HepG2 (cell line): ENCODE data around the gene AGAP1. TPM values are rescaled to one million over a fixed set of nuclear protein-coding genes. Genes with fewer than 3 reads are reported as not detected.

Source experiments
- ATAC-seq: fragments of 200-7000 bp; cut with Tn5 transposase; 3 replicates; pipeline ENCODE4 v1.9.1; 2020; ENCODE audit warnings: mild to moderate bottlenecking, moderate library complexity
- BruUV-seq: library from RNA; stranded (reverse); fragments of 400-500 nt; replicated peaks from 2 replicates; lab custom pipeline; 2021; lab: Mats Ljungman, UMichigan
- CTCF ChIA-PET: fragments of 300-600 bp; formaldehyde crosslinking; extraction: SDS; loops from one replicate; lab custom pipeline; 2021; ENCODE audit warnings: low total read pairs, inconsistent platforms, low intra/inter-chr PET ratio; lab: Yijun Ruan, JAX
- POLR2A ChIA-PET: fragments of 350-600 bp; sonication (Branson Sonifier 250); formaldehyde crosslinking; loops from one replicate; lab custom pipeline; 2020; ENCODE audit warnings: antibody characterized with exemption, inconsistent platforms; lab: Yijun Ruan, JAX
- DNase-seq: peaks from one replicate; pipeline ENCODE4 v3.0.0-alpha.2; 2015; ENCODE audit warnings: low spot score
- FAIRE-seq: peaks from 3 replicates; lab custom pipeline; 2011; peaks lifted over from hg19 to GRCh38; lab: Jason Lieb, UNC
- H2AFZ ChIP-seq: one replicate; pipeline ENCODE4 v1.6.1; 2011; ENCODE audit warnings: low read length, inconsistent platforms
- H3K27ac ChIP-seq: fragments of 300-600 bp; 3 replicates; pipeline ENCODE4 v1.8.0; 2011; ENCODE audit warnings: mixed run types, mild to moderate bottlenecking, mixed read lengths, low read length, inconsistent platforms; ENCODE audit not compliant: insufficient read depth; ENCODE audit errors: extremely low read length
- H3K27me3 ChIP-seq, 2 experiments: fragments of 200-600 bp in 1 of 2; 2 replicates in 1 of 2; 3 replicates in 1 of 2; pipeline versions ENCODE4 v1.6.0 to v1.8.0; 2011; ENCODE audit warnings: low read length in 2 of 2, mild to moderate bottlenecking in 2 of 2, moderate library complexity in 2 of 2, inconsistent platforms in 1 of 2; ENCODE audit not compliant: insufficient read depth in 2 of 2, control insufficient read depth in 1 of 2
- H3K36me3 ChIP-seq, 2 experiments: fragments of 200-600 bp in 1 of 2; replicated peaks in 1 of 2; 2 replicates in 1 of 2; 3 replicates in 1 of 2; pipeline versions ENCODE4 v1.5.1 to v1.8.0; 2011; ENCODE audit warnings: low read length in 2 of 2, inconsistent platforms in 1 of 2; ENCODE audit not compliant: insufficient read depth in 2 of 2, control insufficient read depth in 1 of 2
- H3K4me1 ChIP-seq: 2 replicates; pipeline ENCODE4 v1.5.1; 2012; ENCODE audit warnings: low read length, inconsistent platforms; ENCODE audit not compliant: insufficient read depth
- H3K4me2 ChIP-seq: 2 replicates; pipeline ENCODE4 v1.6.0; 2011; ENCODE audit warnings: low read depth, low read length, inconsistent platforms
- H3K4me3 ChIP-seq, 3 experiments: fragments of 200-600 bp in 1 of 3; sonication (generic), shearing (Covaris generic) in 1 of 3; replicated peaks in 1 of 3; 2 replicates each; pipeline ENCODE4 v1.5.1; 2011 to 2016; ENCODE audit warnings: low read length in 3 of 3, inconsistent platforms in 2 of 3, low read depth in 2 of 3, mild to moderate bottlenecking in 2 of 3, control low read depth in 1 of 3, mixed read lengths in 1 of 3; ENCODE audit not compliant: insufficient read depth in 1 of 3
- H3K79me2 ChIP-seq: one replicate; pipeline ENCODE4 v1.6.1; 2011; ENCODE audit warnings: low read length, inconsistent platforms; ENCODE audit not compliant: insufficient read depth
- H3K9ac ChIP-seq: 2 replicates; pipeline ENCODE4 v1.6.0; 2011; ENCODE audit warnings: mild to moderate bottlenecking, low read depth, low read length, inconsistent platforms; ENCODE audit not compliant: insufficient read depth
- H3K9me3 ChIP-seq: 2 replicates; pipeline ENCODE4 v1.5.1; 2012; ENCODE audit warnings: mild to moderate bottlenecking, low read length
- H4K20me1 ChIP-seq: 2 replicates; pipeline ENCODE4 v1.6.0; 2011; ENCODE audit warnings: inconsistent platforms, mild to moderate bottlenecking, low read length, moderate library complexity; ENCODE audit not compliant: insufficient read depth
- ERF ChIP-seq: IDR thresholded peaks from 2 replicates; pipeline ENCODE4 v1.6.1; 2018; ENCODE audit warnings: missing biosample characterization, missing genetic modification reagents
- FOXP1 ChIP-seq, 2 experiments: fragments of 450-650 bp in 1 of 2; IDR thresholded peaks; 2 replicates each; pipeline ENCODE4 v1.6.1; 2017 to 2018; ENCODE audit warnings: antibody characterized with exemption in 1 of 2
- HDAC2 ChIP-seq: sonication (generic); formaldehyde crosslinking; IDR thresholded peaks from 2 replicates; pipeline ENCODE4 v1.4.0; 2020; ENCODE audit warnings: missing genetic modification reagents
- JDP2 ChIP-seq: sonication (generic); formaldehyde crosslinking; IDR thresholded peaks from 2 replicates; pipeline ENCODE4 v1.8.1; 2022; ENCODE audit warnings: missing genetic modification reagents, borderline replicate concordance
- KMT2B ChIP-seq: IDR thresholded peaks from 2 replicates; pipeline ENCODE4 v1.6.1; 2016; ENCODE audit warnings: missing genetic modification reagents, missing compliant biosample characterization
- MBD4 ChIP-seq: IDR thresholded peaks from 2 replicates; pipeline ENCODE4 v1.6.1; 2012; ENCODE audit warnings: low read length, inconsistent platforms, borderline replicate concordance
- RBAK ChIP-seq: sonication (generic); formaldehyde crosslinking; IDR thresholded peaks from 2 replicates; pipeline ENCODE4 v1.5.1; 2020; ENCODE audit warnings: mild to moderate bottlenecking, missing genetic modification reagents
- RFXANK ChIP-seq: IDR thresholded peaks from 2 replicates; pipeline ENCODE4 v1.6.1; 2016
- TBX2 ChIP-seq: sonication (generic); formaldehyde crosslinking; IDR thresholded peaks from 2 replicates; pipeline ENCODE4 v1.5.0; 2020; ENCODE audit warnings: missing genetic modification reagents, mild to moderate bottlenecking, borderline replicate concordance
- TGIF2 ChIP-seq: IDR thresholded peaks from 2 replicates; pipeline ENCODE4 v1.6.1; 2016; ENCODE audit warnings: control low read depth, missing compliant biosample characterization
- TOE1 ChIP-seq: sonication (generic); formaldehyde crosslinking; IDR thresholded peaks from 2 replicates; pipeline ENCODE4 v1.4.0; 2020; ENCODE audit warnings: mild to moderate bottlenecking, missing genetic modification reagents
- ZNF343 ChIP-seq: sonication (generic); formaldehyde crosslinking; IDR thresholded peaks from 2 replicates; pipeline ENCODE4 v1.4.0; 2020; ENCODE audit warnings: mild to moderate bottlenecking, missing genetic modification reagents
- ZNF432 ChIP-seq: sonication (generic); formaldehyde crosslinking; IDR thresholded peaks from 2 replicates; pipeline ENCODE4 v1.5.0; 2020; ENCODE audit warnings: missing genetic modification reagents, mild to moderate bottlenecking, borderline replicate concordance
- ZNF614 ChIP-seq: IDR thresholded peaks from 2 replicates; pipeline ENCODE4 v1.6.1; 2018; ENCODE audit warnings: missing biosample characterization, missing genetic modification reagents, inconsistent platforms, borderline replicate concordance
- ZNF788 ChIP-seq: sonication (generic); formaldehyde crosslinking; IDR thresholded peaks from 2 replicates; pipeline ENCODE4 v1.5.0; 2020; ENCODE audit warnings: mild to moderate bottlenecking, missing genetic modification reagents, borderline replicate concordance
- ZNF839 ChIP-seq: sonication (generic); formaldehyde crosslinking; IDR thresholded peaks from 2 replicates; pipeline ENCODE4 v1.4.0; 2020; ENCODE audit warnings: missing genetic modification reagents, mild to moderate bottlenecking, borderline replicate concordance
- WGBS: methylation state at CpG from one replicate; pipeline ENCODE4 v1.1.6; 2017; ENCODE audit warnings: low lambda C conversion rate; 5-methylcytosine and 5-hydroxymethylcytosine counted together
- in situ Hi-C: cut with HindIII; loops from 2 replicates; pipeline ENCODE4 v1.10.0; 2017; ENCODE audit warnings: low pct_unique_long_range_greater_than_20kb; ENCODE audit not compliant: extremely low pct_ligation_motif_present
- intact Hi-C: fragments of 100-400 bp; cut with micrococcal nuclease; formaldehyde crosslinking; loops from one replicate; pipeline ENCODE4 v1.10.0; 2022; ENCODE audit not compliant: unreplicated experiment
- polyA plus RNA-seq, 8 experiments: library from polyadenylated mRNA; depleted of rRNA in 3 of 8; stranded (reverse) in 7 of 8; unstranded in 1 of 8; fragments of >200 nt; fragmentation: Illumina TruSeq in 4 of 8; extraction: Trizol in 4 of 8; gene quantifications; 2 replicates each; pipeline versions ENCODE4 v1.2.1 to v1.2.3, GENCODE V29; 2011 to 2016; ENCODE audit warnings: low read depth in 4 of 8, missing spikeins in 1 of 8, mixed read lengths in 1 of 8; ENCODE audit not compliant: insufficient read depth in 1 of 8
- total RNA-seq, 5 experiments: library from RNA; depleted of rRNA; stranded (reverse); fragments of >200 nt; fragmentation: Illumina TruSeq; extraction: Trizol; gene quantifications; 2 replicates each; pipeline ENCODE4 v1.2.3, GENCODE V29; 2016; ENCODE audit warnings: low read depth in 1 of 5
- TF ChIP-seq, protein P1 (sequence below): sonication (generic); formaldehyde crosslinking; IDR thresholded peaks from 2 replicates; pipeline ENCODE4 v1.8.1; 2023; ENCODE audit warnings: mild to moderate bottlenecking, inconsistent platforms, moderate library complexity, missing genetic modification reagents, borderline replicate concordance
- TF ChIP-seq, protein P2 (sequence below): sonication (generic); formaldehyde crosslinking; IDR thresholded peaks from 2 replicates; pipeline ENCODE4 v1.4.0; 2020; ENCODE audit warnings: missing genetic modification reagents, borderline replicate concordance
- TF ChIP-seq, protein P3 (sequence below): sonication (generic); formaldehyde crosslinking; conservative IDR thresholded peaks from 2 replicates; pipeline ENCODE4 v1.8.0; 2022; ENCODE audit warnings: low read depth, missing genetic modification reagents
- TF ChIP-seq, protein P4 (sequence below): sonication (generic); formaldehyde crosslinking; IDR thresholded peaks from 2 replicates; pipeline ENCODE4 v1.8.0; 2022; ENCODE audit warnings: mild to moderate bottlenecking, missing genetic modification reagents; ENCODE audit not compliant: insufficient replicate concordance

The AGAP1 gene
- total and polyA plus RNA-seq, 2 of the 13 experiments (the other 11 are each of a cell fraction or from before 2014, with no cell fraction given), result 21.2 to 32.7 TPM

DNA sequence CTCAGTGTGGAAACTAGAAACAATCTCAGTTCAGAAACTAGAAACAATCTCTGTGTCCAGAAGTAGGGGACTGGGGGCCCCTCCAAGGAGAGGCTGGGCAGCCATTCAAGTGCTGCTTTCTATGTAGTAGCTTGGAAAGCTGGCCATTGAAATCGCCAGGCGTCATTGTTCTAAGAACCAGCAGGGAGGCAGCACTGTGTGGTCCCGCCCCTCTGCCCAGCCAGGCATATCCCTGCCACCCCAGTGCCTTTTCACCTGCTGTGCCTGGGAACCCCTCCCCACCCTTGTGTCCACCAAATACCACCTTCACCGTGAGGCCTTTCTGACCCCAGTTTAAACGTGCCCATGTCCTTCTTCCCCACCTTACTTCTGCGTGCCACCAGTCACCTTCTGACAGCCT is 452.7 kb downstream of the AGAP1 start:
- Histone ChIP-seq H3K4me3 (no peak overlapping the region), H3K4me1 (0 out of 2 replicates have a peak, but pooled peaks cover 6% of the 10 kb centered on the region), H3K9ac (no peak overlapping the region), H2AFZ (no peak overlapping the region), H3K27me3 (no peaks in the 10 kb centered on the region), H3K9me3 (no peaks in the 10 kb centered on the region), H3K36me3 (peaks cover 0 to 5% of the 10 kb centered on the region in 2 experiments; a peak in 1 of 5 replicates), H4K20me1 (no peaks in the 10 kb centered on the region), H3K4me2 (no peak overlapping the region), H3K27ac (no peak overlapping the region), H3K79me2 (no peaks in the 10 kb centered on the region)
- BruUV-seq, result no TSS peak
- intact Hi-C loops, result no loop called here
- ChIA-PET POLR2A (no interaction called here), CTCF (no interaction called here)
- in situ Hi-C loops, result no loop called here
- TF ChIP-seq, protein P1, sequence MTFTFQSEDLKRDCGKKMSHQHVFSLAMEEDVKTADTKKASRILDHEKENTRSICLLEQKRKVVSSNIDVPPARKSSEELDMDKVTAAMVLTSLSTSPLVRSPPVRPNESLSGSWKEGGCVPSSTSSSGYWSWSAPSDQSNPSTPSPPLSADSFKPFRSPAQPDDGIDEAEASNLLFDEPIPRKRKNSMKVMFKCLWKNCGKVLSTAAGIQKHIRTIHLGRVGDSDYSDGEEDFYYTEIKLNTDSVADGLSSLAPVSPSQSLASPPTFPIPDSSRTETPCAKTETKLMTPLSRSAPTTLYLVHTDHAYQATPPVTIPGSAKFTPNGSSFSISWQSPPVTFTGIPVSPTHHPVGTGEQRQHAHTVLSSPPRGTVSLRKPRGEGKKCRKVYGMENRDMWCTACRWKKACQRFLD (CRISPR knock-in tag), result no peak
- TF ChIP-seq RFXANK (CRISPR knock-in tag) (no peak), KMT2B (CRISPR knock-in tag) (no peak), JDP2 (CRISPR knock-in tag) (no peak), ZNF432 (CRISPR knock-in tag) (no peak), MBD4 (no peak), TOE1 (CRISPR knock-in tag) (no peak), ZNF343 (CRISPR knock-in tag) (no peak), HDAC2 (CRISPR knock-in tag) (no peak), ZNF839 (CRISPR knock-in tag) (no peak), ZNF614 (no peak), TBX2 (CRISPR knock-in tag) (no peak), FOXP1 (IDR thresholded peaks at IDR 0.05) (no peak), FOXP1 (CRISPR knock-in tag; IDR thresholded peaks at IDR 0.05) (no peak), TGIF2 (CRISPR knock-in tag) (no peak), ERF (CRISPR knock-in tag) (no peak), RBAK (no peak), ZNF788 (CRISPR knock-in tag) (no peak)
- TF ChIP-seq, protein P2, sequence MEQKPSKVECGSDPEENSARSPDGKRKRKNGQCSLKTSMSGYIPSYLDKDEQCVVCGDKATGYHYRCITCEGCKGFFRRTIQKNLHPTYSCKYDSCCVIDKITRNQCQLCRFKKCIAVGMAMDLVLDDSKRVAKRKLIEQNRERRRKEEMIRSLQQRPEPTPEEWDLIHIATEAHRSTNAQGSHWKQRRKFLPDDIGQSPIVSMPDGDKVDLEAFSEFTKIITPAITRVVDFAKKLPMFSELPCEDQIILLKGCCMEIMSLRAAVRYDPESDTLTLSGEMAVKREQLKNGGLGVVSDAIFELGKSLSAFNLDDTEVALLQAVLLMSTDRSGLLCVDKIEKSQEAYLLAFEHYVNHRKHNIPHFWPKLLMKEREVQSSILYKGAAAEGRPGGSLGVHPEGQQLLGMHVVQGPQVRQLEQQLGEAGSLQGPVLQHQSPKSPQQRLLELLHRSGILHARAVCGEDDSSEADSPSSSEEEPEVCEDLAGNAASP (CRISPR knock-in tag), result no peak
- TF ChIP-seq, protein P3, sequence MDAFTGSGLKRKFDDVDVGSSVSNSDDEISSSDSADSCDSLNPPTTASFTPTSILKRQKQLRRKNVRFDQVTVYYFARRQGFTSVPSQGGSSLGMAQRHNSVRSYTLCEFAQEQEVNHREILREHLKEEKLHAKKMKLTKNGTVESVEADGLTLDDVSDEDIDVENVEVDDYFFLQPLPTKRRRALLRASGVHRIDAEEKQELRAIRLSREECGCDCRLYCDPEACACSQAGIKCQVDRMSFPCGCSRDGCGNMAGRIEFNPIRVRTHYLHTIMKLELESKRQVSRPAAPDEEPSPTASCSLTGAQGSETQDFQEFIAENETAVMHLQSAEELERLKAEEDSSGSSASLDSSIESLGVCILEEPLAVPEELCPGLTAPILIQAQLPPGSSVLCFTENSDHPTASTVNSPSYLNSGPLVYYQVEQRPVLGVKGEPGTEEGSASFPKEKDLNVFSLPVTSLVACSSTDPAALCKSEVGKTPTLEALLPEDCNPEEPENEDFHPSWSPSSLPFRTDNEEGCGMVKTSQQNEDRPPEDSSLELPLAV, result no peak
- TF ChIP-seq, protein P4, sequence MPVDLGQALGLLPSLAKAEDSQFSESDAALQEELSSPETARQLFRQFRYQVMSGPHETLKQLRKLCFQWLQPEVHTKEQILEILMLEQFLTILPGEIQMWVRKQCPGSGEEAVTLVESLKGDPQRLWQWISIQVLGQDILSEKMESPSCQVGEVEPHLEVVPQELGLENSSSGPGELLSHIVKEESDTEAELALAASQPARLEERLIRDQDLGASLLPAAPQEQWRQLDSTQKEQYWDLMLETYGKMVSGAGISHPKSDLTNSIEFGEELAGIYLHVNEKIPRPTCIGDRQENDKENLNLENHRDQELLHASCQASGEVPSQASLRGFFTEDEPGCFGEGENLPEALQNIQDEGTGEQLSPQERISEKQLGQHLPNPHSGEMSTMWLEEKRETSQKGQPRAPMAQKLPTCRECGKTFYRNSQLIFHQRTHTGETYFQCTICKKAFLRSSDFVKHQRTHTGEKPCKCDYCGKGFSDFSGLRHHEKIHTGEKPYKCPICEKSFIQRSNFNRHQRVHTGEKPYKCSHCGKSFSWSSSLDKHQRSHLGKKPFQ, result no peak
- WGBS, result 91% methylated on average over 6 of the region's 6 CpGs
- no peak for DNase-seq
- FAIRE-seq, result no peak
- peak; percentile 46 for ATAC-seq
